Activated B cell treated with CpG ODN at 0.5 μM for 24 hours (primary cell): Measurements from ENCODE around the gene METRNL. TPM values are rescaled to one million over a fixed set of nuclear protein-coding genes. Genes with fewer than 3 reads are reported as not detected.

ENCODE experiments used
- ATAC-seq: fragments of 200-7000 bp; cut with Tn5 transposase; one replicate; pipeline ENCODE4 v1.10.0; 2021; ENCODE audit warnings: low read depth, mild to moderate bottlenecking, moderate library complexity
- CTCF ChIA-PET: fragments of 350-600 bp; sonication (Branson Sonifier 250); formaldehyde crosslinking; loops from one replicate; lab custom pipeline; 2021; ENCODE audit warnings: antibody characterized with exemption; lab: Charles Lee
- POLR2A ChIA-PET: fragments of 350-600 bp; sonication (Branson Sonifier 250); formaldehyde crosslinking; loops from one replicate; lab custom pipeline; 2021; ENCODE audit warnings: antibody characterized with exemption; lab: Charles Lee
- DNase-seq: peaks from one replicate; pipeline ENCODE4 v3.0.0; 2022
- H3K27ac Mint-ChIP-seq: one replicate; pipeline ENCODE4 v1.8.0; 2020; ENCODE audit warnings: mixed read lengths
- H3K27me3 Mint-ChIP-seq: one replicate; pipeline ENCODE4 v1.8.0; 2021; ENCODE audit warnings: mixed read lengths
- H3K36me3 Mint-ChIP-seq: one replicate; pipeline ENCODE4 v1.8.0; 2021; ENCODE audit warnings: low read depth, mixed read lengths
- H3K4me1 Mint-ChIP-seq: one replicate; pipeline ENCODE4 v1.8.0; 2021; ENCODE audit warnings: mixed read lengths
- H3K4me3 Mint-ChIP-seq: one replicate; pipeline ENCODE4 v1.8.0; 2020; ENCODE audit warnings: mild to moderate bottlenecking, mixed read lengths
- H3K9me3 Mint-ChIP-seq: one replicate; pipeline ENCODE4 v1.8.0; 2020; ENCODE audit warnings: mixed read lengths
- CTCF ChIP-seq: fragments of 200-600 bp; IDR thresholded peaks from one replicate; pipeline ENCODE4 v1.8.0; 2022; ENCODE audit warnings: antibody characterized with exemption, mild to moderate bottlenecking
- intact Hi-C: fragments of 100-400 bp; cut with micrococcal nuclease; formaldehyde crosslinking; loops from one replicate; pipeline ENCODE4 v1.15.1; 2024
- total RNA-seq: library from RNA; stranded (reverse); gene quantifications from 2 replicates; pipeline ENCODE4 v1.2.3, GENCODE V29; 2022

Gene METRNL
- total RNA-seq, 1 donor from 2014 or later = 10.7 TPM

DNA sequence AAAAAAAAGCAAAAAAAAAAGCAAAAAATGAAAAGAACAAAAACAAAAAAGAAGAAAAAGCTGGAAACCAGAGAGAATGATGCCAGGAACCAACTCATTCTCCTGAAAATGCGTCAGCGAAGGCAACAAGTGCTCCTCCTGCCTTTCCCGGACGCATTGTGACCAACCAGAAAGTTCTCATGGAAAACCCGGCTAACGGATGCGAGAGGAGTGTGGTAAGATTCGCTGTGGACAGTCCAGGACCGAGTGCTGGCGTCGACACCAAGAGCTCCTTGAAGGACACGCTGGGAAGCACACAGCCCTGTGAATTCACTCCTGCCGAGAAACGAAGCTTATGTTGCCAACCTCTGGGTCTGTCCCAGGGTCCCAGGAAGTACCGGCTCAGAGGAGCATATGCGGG, 43.4 kb downstream of the METRNL start:
- ATAC-seq = no peak
- intact Hi-C loops = no loop called here
- no peak overlapping the region for H3K4me3 Mint-ChIP-seq
- no peak for TF ChIP-seq CTCF
- H3K36me3 Mint-ChIP-seq = no peaks in the 10 kb centered on the region
- ChIA-PET CTCF (no interaction called here), POLR2A (no interaction called here)
- peaks cover 34% of the 10 kb centered on the region for H3K27me3 Mint-ChIP-seq
- no peak overlapping the region for H3K27ac Mint-ChIP-seq
- no peaks in the 10 kb centered on the region for H3K9me3 Mint-ChIP-seq
- H3K4me1 Mint-ChIP-seq = peaks cover 44% of the 10 kb centered on the region
- no peak for DNase-seq

GRCh38 chr17:83123896-83124801, 44.7 kb downstream of the METRNL start:
- H3K4me1 Mint-ChIP-seq = peaks cover 31% of the 10 kb centered on the region
- no peak overlapping the region for H3K4me3 Mint-ChIP-seq
- CTCF ChIA-PET = no interaction called here
- no peak overlapping the region for H3K27ac Mint-ChIP-seq
- POLR2A ChIA-PET = no interaction called here
- H3K36me3 Mint-ChIP-seq = no peaks in the 10 kb centered on the region
- peaks cover 34% of the 10 kb centered on the region for H3K27me3 Mint-ChIP-seq
- intact Hi-C loops = no loop called here
- DNase-seq (no peak), ATAC-seq (no peak)
- no peak for TF ChIP-seq CTCF
- H3K9me3 Mint-ChIP-seq = no peaks in the 10 kb centered on the region

DNA sequence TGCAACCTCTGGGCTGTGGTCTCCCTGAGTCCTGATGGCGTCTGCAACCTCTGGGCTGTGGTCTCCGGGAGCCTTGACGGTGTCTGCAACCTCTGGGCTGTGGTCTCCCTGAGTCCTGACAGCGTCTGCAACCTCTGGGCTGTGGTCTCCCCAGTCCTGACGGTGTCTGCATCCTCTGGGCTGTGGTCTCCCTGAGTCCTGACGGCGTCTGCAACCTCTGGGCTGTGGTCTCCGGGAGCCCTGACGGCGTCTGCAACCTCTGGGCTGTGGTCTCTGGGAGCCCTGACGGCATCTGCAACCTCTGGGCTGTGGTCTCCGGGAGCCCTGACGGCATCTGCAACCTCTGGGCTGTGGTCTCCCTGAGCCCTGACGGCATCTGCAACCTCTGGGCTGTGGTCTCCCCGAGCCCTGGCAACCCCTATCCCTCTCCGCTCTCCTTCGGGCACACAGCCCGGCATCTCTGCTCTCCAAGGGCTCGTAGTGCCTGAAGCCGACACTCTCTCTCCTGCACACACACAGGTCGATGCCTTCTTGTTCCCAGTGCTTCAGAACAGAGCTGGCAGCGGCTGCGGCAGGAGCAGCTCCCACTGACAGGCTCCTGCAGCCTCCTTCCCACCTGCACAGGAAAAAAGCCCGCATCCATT, 45.6 kb downstream of the METRNL start:
- ChIA-PET CTCF (no interaction called here), POLR2A (no interaction called here)
- H3K27ac Mint-ChIP-seq = no peak overlapping the region
- H3K27me3 Mint-ChIP-seq = peaks cover 34% of the 10 kb centered on the region
- peaks cover 25% of the 10 kb centered on the region for H3K4me1 Mint-ChIP-seq
- no peaks in the 10 kb centered on the region for H3K36me3 Mint-ChIP-seq
- H3K4me3 Mint-ChIP-seq = no peak overlapping the region
- ATAC-seq = no peak
- H3K9me3 Mint-ChIP-seq = no peaks in the 10 kb centered on the region
- no peak for DNase-seq
- TF ChIP-seq CTCF = no peak
- intact Hi-C loops = no loop called here

DNA sequence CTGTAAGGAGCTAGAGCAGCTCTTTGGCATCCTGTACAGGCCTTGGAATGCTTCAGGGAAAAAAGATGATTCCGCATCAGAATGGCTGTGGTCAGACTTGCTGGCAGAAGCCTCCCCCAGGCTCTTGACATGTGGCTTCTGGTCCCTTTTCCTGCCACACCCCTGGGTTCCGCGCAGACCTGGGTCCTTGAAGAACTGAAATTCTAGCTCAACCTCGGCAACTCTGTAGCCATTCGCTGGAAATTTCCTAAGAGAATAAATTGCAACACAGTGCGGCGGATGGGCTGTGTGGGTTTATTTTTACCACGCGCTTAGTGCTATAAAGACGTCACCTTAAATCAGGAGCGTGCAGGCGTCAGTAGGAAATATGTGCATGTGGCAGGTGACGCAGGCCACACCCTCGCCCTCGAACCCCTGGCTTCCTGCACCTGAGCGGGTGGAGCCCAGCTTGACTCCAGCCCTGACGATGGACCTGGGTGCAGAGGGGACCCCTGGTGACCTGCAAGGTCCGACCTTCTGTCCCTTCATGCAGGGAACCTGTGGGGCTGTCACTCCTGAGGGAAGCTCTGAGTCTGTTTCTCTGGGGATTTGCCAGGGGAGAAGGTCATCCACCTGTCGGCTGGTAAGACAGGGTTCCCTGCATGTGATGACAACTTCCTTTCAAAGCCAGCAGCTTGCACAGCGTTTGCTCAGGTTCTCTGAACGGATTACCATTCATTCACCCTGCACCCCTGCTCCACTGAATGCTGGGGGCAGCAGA, 46.3 kb downstream of the METRNL start:
- Mint-ChIP-seq H3K4me1 (peaks cover 18% of the 10 kb centered on the region), H3K4me3 (no peak overlapping the region), H3K27ac (no peak overlapping the region), H3K9me3 (no peaks in the 10 kb centered on the region), H3K27me3 (peaks cover 34% of the 10 kb centered on the region), H3K36me3 (no peaks in the 10 kb centered on the region)
- DNase-seq (no peak), ATAC-seq (no peak)
- TF ChIP-seq CTCF = no peak
- intact Hi-C loops = no loop called here
- CTCF ChIA-PET = no interaction called here
- POLR2A ChIA-PET = no interaction called here
